ENCODE measurements around the gene ALG14. TPM values are rescaled to one million over a fixed set of nuclear protein-coding genes. Genes with fewer than 3 reads are reported as not detected.

The ALG14 gene
- total and polyA plus RNA-seq, 2 of the 4 experiments (the other 2 are of a cell fraction): 1.7 to 2.0 TPM

DNA sequence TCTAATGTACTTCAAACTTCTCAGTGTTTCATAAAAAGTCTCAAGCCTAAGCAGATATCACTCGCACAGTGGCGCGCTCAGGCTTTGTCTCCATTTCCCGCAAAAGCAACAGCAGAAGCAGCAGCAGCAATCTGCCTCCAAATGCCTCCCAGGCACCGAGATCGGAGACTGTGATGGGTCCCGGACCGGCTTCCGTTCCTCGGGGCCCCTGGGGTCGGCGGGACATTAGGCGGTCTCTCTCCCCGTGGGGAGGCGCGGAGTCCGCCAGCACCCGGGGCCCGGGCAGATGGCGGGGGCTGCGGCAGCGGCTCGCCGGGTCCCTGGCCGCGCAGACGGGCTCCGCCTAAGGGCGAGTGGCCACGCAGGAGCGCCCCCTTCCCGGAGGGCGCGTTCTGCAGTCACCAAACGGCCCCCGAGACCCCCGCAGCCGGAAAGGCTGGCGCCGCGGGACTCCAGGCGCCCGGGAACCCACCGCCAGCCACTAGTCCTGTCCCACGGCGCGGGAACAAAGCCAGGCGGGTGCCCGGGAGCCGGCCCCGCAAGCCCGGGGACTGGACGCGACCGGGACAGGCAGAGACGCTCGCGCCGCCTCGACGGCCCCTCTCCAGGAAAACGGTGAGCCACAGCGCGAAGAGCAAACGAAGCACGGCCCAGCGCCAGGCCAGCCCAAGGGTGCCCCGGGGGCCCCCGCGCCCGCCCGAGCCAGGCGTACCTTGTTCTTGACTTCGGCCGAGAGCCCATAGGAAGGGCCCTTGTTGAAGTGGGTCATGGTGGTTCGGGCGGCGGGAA, 146.4 kb downstream of the ALG14 start (continued):
- TF ChIP-seq RFX5 (IDR thresholded peaks at IDR 0.05; ENCODE audit: low read depth, low read length): no peak
- TF ChIP-seq ELK1 (IDR thresholded peaks at IDR 0.05; ENCODE audit: borderline replicate concordance, low read depth, low read length): no peak
